Activated naive CD4-positive, alpha-beta T cell treated with anti-CD3 and anti-CD28 coated beads for 36 hours (primary cell): ENCODE data around the gene PWWP3B. TPM values are rescaled to one million over a fixed set of nuclear protein-coding genes. Genes with fewer than 3 reads are reported as not detected.

ENCODE experiments used
- CTCF ChIA-PET: fragments of 350-600 bp; sonication (Branson Sonifier 250); formaldehyde crosslinking; loops from one replicate; lab custom pipeline; 2021; ENCODE audit warnings: antibody characterized with exemption; lab: Charles Lee
- DNase-seq: peaks from one replicate; pipeline ENCODE4 v3.0.0-alpha.2; 2020
- H3K27ac Mint-ChIP-seq: one replicate; pipeline ENCODE4 v1.8.0; 2021; ENCODE audit warnings: mild to moderate bottlenecking, mixed read lengths
- H3K27me3 Mint-ChIP-seq: one replicate; pipeline ENCODE4 v1.8.0; 2021; ENCODE audit warnings: low read depth, mixed read lengths
- H3K36me3 Mint-ChIP-seq: one replicate; pipeline ENCODE4 v1.8.0; 2021; ENCODE audit warnings: low read depth, mixed read lengths
- H3K4me1 Mint-ChIP-seq: one replicate; pipeline ENCODE4 v1.8.0; 2021; ENCODE audit warnings: low read depth, mixed read lengths
- H3K4me3 Mint-ChIP-seq: one replicate; pipeline ENCODE4 v1.8.0; 2021; ENCODE audit warnings: mild to moderate bottlenecking, moderate library complexity, mixed read lengths
- H3K9me3 Mint-ChIP-seq: one replicate; pipeline ENCODE4 v1.8.0; 2021; ENCODE audit warnings: mixed read lengths
- intact Hi-C: fragments of 100-400 bp; cut with micrococcal nuclease; formaldehyde crosslinking; loops from one replicate; pipeline ENCODE4 v1.15.1; 2023
- total RNA-seq, 2 experiments: library from RNA; stranded (reverse); gene quantifications; one replicate each; pipeline ENCODE4 v1.2.3, GENCODE V29; 2021

The PWWP3B gene
- total RNA-seq, 2 experiments from 2014 or later: not detected

- CTCF ChIA-PET: no interaction called here
- H3K4me3 Mint-ChIP-seq: no peak overlapping the region
- H3K36me3 Mint-ChIP-seq: no peaks in the 10 kb centered on the region
- intact Hi-C loops: no loop called here
- no peaks in the 10 kb centered on the region for H3K27me3 Mint-ChIP-seq
- H3K4me1 Mint-ChIP-seq: no peaks in the 10 kb centered on the region
- H3K9me3 Mint-ChIP-seq: no peaks in the 10 kb centered on the region
- no peak for DNase-seq
- H3K27ac Mint-ChIP-seq: no peak overlapping the region
Observed at GRCh38 chrX:106203315-106203714, 35.2 kb downstream of the PWWP3B start.

- H3K4me1 Mint-ChIP-seq: no peaks in the 10 kb centered on the region
- no peak for DNase-seq
- H3K27ac Mint-ChIP-seq: no peak overlapping the region
- H3K27me3 Mint-ChIP-seq: no peaks in the 10 kb centered on the region
- H3K9me3 Mint-ChIP-seq: no peaks in the 10 kb centered on the region
- CTCF ChIA-PET: interaction anchor here (0.7 kb wide), 1 partner anchor 137 kb away, joined by 3 read pairs; no protein-coding TSS in a partner anchor
- intact Hi-C loops: no loop called here
- H3K4me3 Mint-ChIP-seq: no peak overlapping the region
- H3K36me3 Mint-ChIP-seq: no peaks in the 10 kb centered on the region
Observed at GRCh38 chrX:106208154-106208553, 40.0 kb downstream of the PWWP3B start.

Other genes with a start within 250 kb of the PWWP3B start
- gene SERPINA7, start 129.6 kb upstream of the PWWP3B start, total RNA-seq: not detected